Body of pancreas (tissue), 4 donors: ENCODE results near the gene PINLYP. TPM values are rescaled to one million over a fixed set of nuclear protein-coding genes. Genes with fewer than 3 reads are reported as not detected.

Source experiments
- ATAC-seq: fragments of 150-250 bp; one replicate; pipeline ENCODE4 v1.9.1; 2016
- DNase-seq, 4 donors: peaks; one replicate each; pipeline ENCODE4 v3.0.0-alpha.2; 2019
- H3K27ac ChIP-seq, 4 donors: fragments of 200-600 bp; sonication (generic); 1 replicate in 3 of 4; 2 replicates in 1 of 4; pipeline versions ENCODE4 v1.5.1 to v1.6.1; 2016 to 2019; ENCODE audit warnings: mild to moderate bottlenecking in 1 of 4, mixed read lengths in 1 of 4, moderate library complexity in 1 of 4
- H3K27me3 ChIP-seq, 2 donors: fragments of 200-600 bp; sonication (generic); one replicate each; pipeline ENCODE4 v1.6.0; 2016; ENCODE audit warnings: mild to moderate bottlenecking in 1 of 2
- H3K36me3 ChIP-seq, 2 donors: fragments of 200-600 bp; sonication (generic); replicated peaks in 1 of 2; 2 replicates each; pipeline ENCODE4 v1.5.1; 2016; ENCODE audit warnings: low read depth in 2 of 2; ENCODE audit not compliant: insufficient read depth in 1 of 2
- H3K4me1 ChIP-seq: fragments of 200-600 bp; sonication (generic); one replicate; pipeline ENCODE4 v1.6.0; 2016
- H3K4me3 ChIP-seq, 2 donors: fragments of 200-600 bp; sonication (generic); 1 replicate in 1 of 2; 2 replicates in 1 of 2; pipeline ENCODE4 v1.5.1; 2016 to 2019
- H3K9me3 ChIP-seq, 3 donors: fragments of 200-600 bp; sonication (generic); 1 replicate in 2 of 3; 2 replicates in 1 of 3; pipeline ENCODE4 v1.5.1; 2016
- CTCF ChIP-seq, 7 experiments: fragments of 450-650 bp in 4 of 7; fragments of 200-600 bp in 3 of 7; sonication (generic) in 3 of 7; IDR thresholded peaks; one replicate each; pipeline ENCODE4 v1.5.1; 2016 to 2019; ENCODE audit warnings: antibody characterized with exemption in 7 of 7
- POLR2A ChIP-seq, 3 donors: fragments of 450-650 bp; IDR thresholded peaks; one replicate each; pipeline ENCODE4 v1.6.1; 2016; ENCODE audit warnings: antibody characterized with exemption in 3 of 3, mild to moderate bottlenecking in 2 of 3
- WGBS, 2 donors: methylation state at CpG; one replicate each; pipeline ENCODE4 v1.1.5; 2017; 5-methylcytosine and 5-hydroxymethylcytosine counted together
- intact Hi-C: fragments of 100-400 bp; cut with DNase I; formaldehyde crosslinking; loops from one replicate; pipeline ENCODE4 v1.15.1; 2023
- total RNA-seq, 2 donors: library from RNA; depleted of rRNA; stranded (reverse); fragments of >200 nt; gene quantifications; one replicate each; pipeline ENCODE4 v1.1.0, GENCODE V29; 2016

Gene PINLYP
- total RNA-seq, 2 donors from 2014 or later = 4.6 TPM; not detected in 1

GRCh38 chr19:43527860-43528622, 47.6 kb upstream of the PINLYP start:
- Histone ChIP-seq H3K27me3 (no peaks in the 10 kb centered on the region), H3K9me3 (no peaks in the 10 kb centered on the region), H3K27ac (peak overlapping the region in 2 of 4 donors; percentile 81 to 83), H3K4me3 (no peak overlapping the region), H3K36me3 (no peaks in the 10 kb centered on the region), H3K4me1 (peaks cover 31% of the 10 kb centered on the region)
- intact Hi-C loops = no loop called here
- DNase-seq (peak; percentile 18 to 28 (median 23)), ATAC-seq (no peak)
- 26 to 31% methylated on average over 13 of the region's 13 CpGs for WGBS, 2 donors
- TF ChIP-seq CTCF (IDR thresholded peaks at IDR 0.05) (no peak), POLR2A (IDR thresholded peaks at IDR 0.05) (no peak)

DNA sequence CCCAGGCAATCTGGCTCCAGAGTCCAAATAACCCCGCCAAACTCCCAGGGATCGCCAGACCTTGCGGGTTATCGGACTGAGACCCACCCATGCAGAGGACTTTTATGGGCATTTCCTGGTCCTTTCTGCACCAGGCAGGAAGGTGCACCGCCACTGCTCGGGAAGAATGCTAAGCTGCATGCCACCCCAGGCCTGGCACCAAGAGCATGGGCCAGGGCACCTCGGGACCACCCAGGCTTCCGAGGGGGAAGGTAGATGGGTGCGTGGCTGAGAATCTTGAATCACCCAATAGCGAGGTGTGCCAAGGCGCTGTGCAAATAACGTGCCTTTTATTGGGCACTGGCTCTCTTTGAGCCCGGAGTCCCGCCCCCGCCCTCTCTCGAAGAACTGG, 43.0 kb upstream of the PINLYP start:
- Histone ChIP-seq H3K9me3 (no peaks in the 10 kb centered on the region), H3K27ac (peak overlapping the region; percentile 78 to 93 (median 86)), H3K4me1 (peaks cover 27% of the 10 kb centered on the region), H3K36me3 (no peaks in the 10 kb centered on the region), H3K27me3 (no peaks in the 10 kb centered on the region), H3K4me3 (peak overlapping the region; percentile 17 to 68)
- intact Hi-C loops = no loop called here
- WGBS, 2 donors = 0% methylated on average over 11 to 16 of the region's 16 CpGs
- DNase-seq (peak in 2 of 4 donors; percentile 23 to 68), ATAC-seq (peak; percentile 16)
- TF ChIP-seq CTCF (IDR thresholded peaks at IDR 0.05) (no peak), POLR2A (IDR thresholded peaks at IDR 0.05) (no peak)

DNA sequence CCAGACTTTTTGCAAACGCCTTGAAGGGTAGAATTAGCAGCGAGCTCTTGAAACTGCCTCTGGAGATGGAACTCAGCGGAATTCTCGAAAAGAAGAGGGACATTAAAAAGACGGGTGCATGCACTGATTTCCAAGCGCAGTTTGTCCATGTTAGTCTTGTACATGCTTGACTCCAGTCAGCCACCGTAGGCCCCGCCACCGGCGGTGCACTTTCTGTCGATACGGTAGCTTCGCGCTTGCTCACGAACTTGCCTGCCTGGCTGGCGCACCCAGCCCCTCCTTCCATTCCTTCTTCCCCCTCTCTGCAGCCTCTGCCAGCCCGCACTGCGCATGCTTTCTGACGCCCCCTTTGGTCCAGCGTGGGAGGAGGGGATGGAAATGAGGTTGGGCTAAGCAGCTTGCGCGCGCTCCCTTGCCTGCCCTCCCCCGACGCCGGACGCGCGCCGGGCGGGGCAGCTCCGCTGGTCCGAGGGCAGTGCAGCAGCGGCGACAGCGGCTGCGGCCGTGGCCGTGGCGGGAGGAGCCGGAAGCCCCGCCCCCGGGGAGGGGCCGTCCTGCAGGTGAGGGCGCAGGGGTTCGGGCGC, 42.5 kb upstream of the PINLYP start, which contains the start of gene ZNF575:
ZNF575 (plus strand) TSS at position 227 of the 584 bp plus-strand sequence. CDS start 1,235 bp downstream, outside the sequence.
- Histone ChIP-seq H3K36me3 (no peaks in the 10 kb centered on the region), H3K9me3 (no peaks in the 10 kb centered on the region), H3K4me1 (peaks cover 24% of the 10 kb centered on the region), H3K27ac (peak within 1 kb of the TSS; percentile 78 to 93 (median 86)), H3K4me3 (peak within 1 kb of the TSS; percentile 17 to 68), H3K27me3 (no peaks in the 10 kb centered on the region)
- ATAC-seq (peak; percentile 72), DNase-seq (peak; percentile 85 to 94 (median 91))
- intact Hi-C loops = no loop called here
- TF ChIP-seq POLR2A (IDR thresholded peaks at IDR 0.05) = peak in 2 of 3 donors; percentile 33 to 54
- TF ChIP-seq CTCF (IDR thresholded peaks at IDR 0.05) = peak in 2 of 7 experiments; percentile 1 to 13
- WGBS, 2 donors = 0 to 1% methylated on average over 15 to 44 of the region's 47 CpGs

- DNase-seq = peak; percentile 97 to 100 (median 98)
- 0 to 2% methylated on average over 20 to 41 of the region's 41 CpGs for WGBS, 2 donors
- Histone ChIP-seq H3K4me3 (peak overlapping the region; percentile 17 to 68), H3K4me1 (peaks cover 24% of the 10 kb centered on the region), H3K36me3 (peaks cover 0 to 2% of the 10 kb centered on the region in 2 donors), H3K9me3 (peaks cover 0 to 2% (median 0%) of the 10 kb centered on the region in 3 donors), H3K27ac (peak overlapping the region; percentile 78 to 93 (median 86)), H3K27me3 (no peaks in the 10 kb centered on the region)
- ATAC-seq = peak; percentile 86
- TF ChIP-seq POLR2A (IDR thresholded peaks at IDR 0.05) (peak in 1 of 3 donors; percentile 37), CTCF (IDR thresholded peaks at IDR 0.05) (no peak)
- intact Hi-C loops = no loop called here
Observed at GRCh38 chr19:43533546-43534304, 41.9 kb upstream of the PINLYP start.
